ENCODE data around the gene BCR. TPM values are rescaled to one million over a fixed set of nuclear protein-coding genes. Genes with fewer than 3 reads are reported as not detected.

BCR gene
- total RNA-seq, 3 donors from 2014 or later, result 25.3 to 44.6 (median 35.1) TPM

DNA sequence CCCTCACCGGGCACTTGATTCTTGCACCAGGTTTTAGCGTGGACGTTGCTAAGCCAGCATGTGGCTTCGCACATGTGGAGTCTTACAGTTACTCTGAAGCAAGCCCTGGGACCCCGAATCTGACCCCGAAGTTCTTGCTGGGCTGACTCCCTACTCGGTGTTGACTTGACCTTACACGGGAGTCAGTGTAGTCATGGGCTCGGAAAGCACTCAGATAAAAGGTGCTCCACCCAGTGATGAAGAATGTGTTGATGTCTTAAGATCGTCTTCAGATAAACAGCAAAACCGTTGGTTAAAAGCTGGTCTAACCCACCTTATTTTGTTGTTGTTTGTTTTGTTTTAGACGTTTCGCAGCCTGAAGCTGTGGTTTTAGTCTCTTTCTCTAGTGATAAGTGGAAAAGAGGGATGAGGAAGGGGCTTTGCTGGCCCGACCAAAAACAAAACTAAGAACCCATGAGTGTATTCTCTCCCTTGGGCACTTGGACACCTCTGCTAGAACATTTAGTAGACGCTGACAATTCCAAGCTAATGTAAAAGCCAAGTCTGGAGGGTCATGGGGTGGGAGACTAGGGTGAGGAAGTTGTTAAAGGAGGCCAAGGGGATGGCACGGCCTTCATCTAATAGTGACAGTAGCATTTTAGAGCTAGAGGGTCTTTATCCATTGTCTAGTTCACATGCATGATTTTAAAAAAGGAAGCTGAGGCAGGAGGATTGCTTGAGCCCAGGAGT lies 69.9 kb downstream of the BCR start:
- H3K4me3 ChIP-seq, result no peak overlapping the region
- TF ChIP-seq CTCF (IDR thresholded peaks at IDR 0.05), result no peak
- no peak for TF ChIP-seq POLR2AphosphoS5 (IDR thresholded peaks at IDR 0.05)
- no peak for TF ChIP-seq POLR2A (IDR thresholded peaks at IDR 0.05)
- H3K4me1 ChIP-seq, result no peaks in the 10 kb centered on the region
- no peaks in the 10 kb centered on the region for H3K27me3 ChIP-seq
- DNase-seq (ENCODE audit: low spot score in 2 of 2), result no peak
- H3K9me3 ChIP-seq, result no peaks in the 10 kb centered on the region
- no peaks in the 10 kb centered on the region for H3K36me3 ChIP-seq
- intact Hi-C loops (cut with DNase I; ENCODE audit: low total_unique reads), result no loop called here
- H3K27ac ChIP-seq, result no peak overlapping the region

DNA sequence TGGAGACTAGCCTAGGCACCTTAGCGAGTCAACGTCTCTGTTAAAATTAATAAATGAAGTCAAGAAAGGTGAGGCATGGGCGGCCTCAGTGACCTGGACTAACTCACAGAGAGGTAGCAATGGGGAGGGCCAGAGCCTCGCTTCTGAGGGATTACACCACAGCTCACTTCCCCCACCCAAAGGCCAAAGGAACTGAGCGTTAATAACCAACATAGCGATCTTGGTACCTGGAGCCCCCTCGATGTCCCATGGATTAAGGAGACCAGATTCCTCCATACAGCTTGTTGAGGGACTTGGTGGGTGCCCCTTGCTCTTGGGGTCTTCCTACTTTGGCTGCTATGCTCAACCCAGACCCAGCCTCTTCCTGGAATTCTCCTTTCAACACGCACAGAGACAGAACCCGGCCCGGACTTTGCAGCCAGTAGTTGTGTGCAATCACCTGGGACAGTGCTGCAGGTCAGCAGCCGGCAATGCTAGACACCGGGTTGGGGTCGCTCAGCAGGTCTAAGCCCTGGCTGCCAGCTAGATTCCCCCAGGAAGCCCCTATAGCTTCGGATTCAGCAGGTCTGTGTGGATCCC lies 70.6 kb downstream of the BCR start:
- Histone ChIP-seq H3K36me3 (no peaks in the 10 kb centered on the region), H3K9me3 (no peaks in the 10 kb centered on the region), H3K27ac (no peak overlapping the region), H3K4me3 (no peak overlapping the region), H3K4me1 (peaks cover 0 to 2% of the 10 kb centered on the region in 2 donors), H3K27me3 (no peaks in the 10 kb centered on the region)
- no peak for DNase-seq (ENCODE audit: low spot score in 2 of 2)
- no peak for TF ChIP-seq POLR2A (IDR thresholded peaks at IDR 0.05)
- TF ChIP-seq POLR2AphosphoS5 (IDR thresholded peaks at IDR 0.05), result no peak
- no peak for TF ChIP-seq CTCF (IDR thresholded peaks at IDR 0.05)
- intact Hi-C loops (cut with DNase I; ENCODE audit: low total_unique reads), result no loop called here

DNA sequence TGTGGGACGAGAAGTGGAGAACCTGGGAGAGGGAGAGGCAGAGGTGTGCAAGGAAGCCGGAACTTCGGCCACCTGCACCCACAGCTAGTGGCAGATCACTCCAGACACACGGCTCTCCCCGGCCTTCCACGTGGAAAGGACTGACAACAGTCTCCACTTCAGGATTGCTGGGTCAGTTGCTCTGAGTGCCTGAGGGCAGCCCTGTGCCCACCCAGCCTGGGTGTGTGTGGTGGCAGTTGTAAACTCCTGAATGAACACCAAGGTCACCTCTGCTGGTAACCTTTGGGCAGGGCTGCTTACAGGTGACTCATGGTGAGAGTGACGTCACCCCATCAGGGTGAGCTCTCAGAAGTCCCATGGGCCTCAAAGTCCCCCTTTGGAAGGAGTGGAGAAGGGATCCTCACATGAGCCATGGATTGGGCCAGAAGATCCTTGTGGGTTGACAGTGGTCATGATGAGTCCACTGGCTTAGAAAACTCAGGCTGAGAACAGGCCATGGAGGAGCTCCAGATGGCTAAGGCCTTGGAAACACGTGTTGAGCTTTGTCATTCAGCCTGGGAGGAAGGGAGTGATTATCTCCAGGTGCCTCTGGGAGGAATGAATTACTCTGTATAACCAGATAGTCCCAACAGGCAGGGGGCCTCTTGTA lies 71.3 kb downstream of the BCR start:
- H3K36me3 ChIP-seq, result no peaks in the 10 kb centered on the region
- H3K27ac ChIP-seq, result no peak overlapping the region
- H3K4me3 ChIP-seq, result no peak overlapping the region
- H3K4me1 ChIP-seq, result peaks cover 0 to 6% of the 10 kb centered on the region in 2 donors
- H3K9me3 ChIP-seq, result no peaks in the 10 kb centered on the region
- no peak for DNase-seq (ENCODE audit: low spot score in 2 of 2)
- intact Hi-C loops (cut with DNase I; ENCODE audit: low total_unique reads), result no loop called here
- H3K27me3 ChIP-seq, result no peaks in the 10 kb centered on the region
- TF ChIP-seq CTCF (IDR thresholded peaks at IDR 0.05) (no peak), POLR2AphosphoS5 (IDR thresholded peaks at IDR 0.05) (no peak), POLR2A (IDR thresholded peaks at IDR 0.05) (no peak)

- Histone ChIP-seq H3K9me3 (no peaks in the 10 kb centered on the region), H3K27ac (no peak overlapping the region), H3K36me3 (no peaks in the 10 kb centered on the region), H3K4me3 (no peak overlapping the region), H3K4me1 (peaks cover 5 to 14% of the 10 kb centered on the region in 2 donors), H3K27me3 (no peaks in the 10 kb centered on the region)
- intact Hi-C loops (cut with DNase I; ENCODE audit: low total_unique reads), result no loop called here
- DNase-seq (ENCODE audit: low spot score in 2 of 2), result no peak
- no peak for TF ChIP-seq POLR2AphosphoS5 (IDR thresholded peaks at IDR 0.05)
- no peak for TF ChIP-seq POLR2A (IDR thresholded peaks at IDR 0.05)
- TF ChIP-seq CTCF (IDR thresholded peaks at IDR 0.05), result no peak
Measured at GRCh38 chr22:23253475-23254055, 73.3 kb downstream of the BCR start.
